Measurements from ENCODE around the gene LRRC1.
"Not testable (repeated sequence)": the region's sequence is repeated elsewhere in the genome, so short reads cannot be mapped to it uniquely, and the experiment has no call there.

Gene LRRC1

GRCh38 chr6:53801022-53801421 lies 6.2 kb downstream of the LRRC1 start:
- DNase-seq (ENCODE audit: low spot score) = no peak
- CTCF ChIA-PET = no interaction called here
- POLR2A ChIA-PET (ENCODE audit: low non-redundant PET) = no interaction called here
- H3K27ac ChIP-seq = no peak overlapping the region
- no peak for TF ChIP-seq CTCF (conservative IDR thresholded peaks at IDR 0.05; ENCODE audit: low read depth)

GRCh38 chr6:53802582-53802981 lies 7.8 kb downstream of the LRRC1 start:
- DNase-seq (ENCODE audit: low spot score) = no peak
- TF ChIP-seq CTCF (conservative IDR thresholded peaks at IDR 0.05; ENCODE audit: low read depth) = no peak
- POLR2A ChIA-PET (ENCODE audit: low non-redundant PET) = no interaction called here
- CTCF ChIA-PET = no interaction called here
- no peak overlapping the region for H3K27ac ChIP-seq

- POLR2A ChIA-PET (ENCODE audit: low non-redundant PET) = no interaction called here
- TF ChIP-seq CTCF (conservative IDR thresholded peaks at IDR 0.05; ENCODE audit: low read depth) = no peak
- CTCF ChIA-PET = no interaction called here
- DNase-seq (ENCODE audit: low spot score) = no peak
- no peak overlapping the region for H3K27ac ChIP-seq
These were observed 8.5 kb downstream of the LRRC1 start for GRCh38 chr6:53803081-53803860.

GRCh38 chr6:53805016-53805415 lies 10.2 kb downstream of the LRRC1 start:
- DNase-seq (ENCODE audit: low spot score) = no peak
- ChIA-PET CTCF (no interaction called here), POLR2A (ENCODE audit: low non-redundant PET) (no interaction called here)
- TF ChIP-seq CTCF (conservative IDR thresholded peaks at IDR 0.05; ENCODE audit: low read depth) = no peak
- H3K27ac ChIP-seq = no peak overlapping the region

GRCh38 chr6:53805725-53806124 lies 10.9 kb downstream of the LRRC1 start:
- TF ChIP-seq CTCF (conservative IDR thresholded peaks at IDR 0.05; ENCODE audit: low read depth) = no peak
- no peak for DNase-seq (ENCODE audit: low spot score)
- H3K27ac ChIP-seq = no peak overlapping the region
- POLR2A ChIA-PET (ENCODE audit: low non-redundant PET) = no interaction called here
- CTCF ChIA-PET = interaction anchor here (0.7 kb wide), 1 partner anchor 1692 kb away, joined by 3 read pairs; no protein-coding TSS in a partner anchor

- CTCF ChIA-PET = interaction anchor here (0.6 kb wide), 1 partner anchor 1087 kb away, joined by 4 read pairs; no protein-coding TSS in a partner anchor
- POLR2A ChIA-PET (ENCODE audit: low non-redundant PET); DNase-seq (ENCODE audit: low spot score); H3K27ac ChIP-seq: not testable (repeated sequence)
These were observed 12.8 kb downstream of the LRRC1 start for GRCh38 chr6:53807606-53808005.

GRCh38 chr6:53808302-53808881 lies 13.6 kb downstream of the LRRC1 start:
- ChIA-PET CTCF (interaction anchor here (0.6 kb wide), 1 partner anchor 1086 kb away, joined by 4 read pairs; no protein-coding TSS in a partner anchor), POLR2A (ENCODE audit: low non-redundant PET) (no interaction called here)
- no peak overlapping the region for H3K27ac ChIP-seq
- no peak for TF ChIP-seq CTCF (conservative IDR thresholded peaks at IDR 0.05; ENCODE audit: low read depth)
- no peak for DNase-seq (ENCODE audit: low spot score)
